Suprapubic skin (tissue), 4 donors: ENCODE results near the gene GAPDHS. TPM values are rescaled to one million over a fixed set of nuclear protein-coding genes. Genes with fewer than 3 reads are reported as not detected.

Experiments used
- DNase-seq, 2 donors: peaks; one replicate each; pipeline ENCODE4 v3.0.0-alpha.2; 2019; ENCODE audit warnings: low spot score in 2 of 2
- H3K27ac ChIP-seq: fragments of 200-600 bp; sonication (generic); one replicate; pipeline ENCODE4 v1.5.1; 2019
- H3K27me3 ChIP-seq: fragments of 200-600 bp; sonication (generic); one replicate; pipeline ENCODE4 v1.5.1; 2019
- H3K36me3 ChIP-seq: fragments of 200-600 bp; sonication (generic); one replicate; pipeline ENCODE4 v1.5.1; 2019
- H3K4me1 ChIP-seq: fragments of 200-600 bp; sonication (generic); one replicate; pipeline ENCODE4 v1.5.1; 2019
- H3K4me3 ChIP-seq: fragments of 200-600 bp; sonication (generic); one replicate; pipeline ENCODE4 v1.5.1; 2019; ENCODE audit warnings: mild to moderate bottlenecking
- H3K9me3 ChIP-seq: fragments of 200-600 bp; sonication (generic); one replicate; pipeline ENCODE4 v1.5.1; 2019
- CTCF ChIP-seq, 2 donors: fragments of 200-600 bp in 1 of 2; fragments of 450-650 bp in 1 of 2; sonication (generic) in 1 of 2; IDR thresholded peaks; one replicate each; pipeline ENCODE4 v1.5.1; 2016 to 2019; ENCODE audit warnings: antibody characterized with exemption in 2 of 2, mild to moderate bottlenecking in 1 of 2, moderate library complexity in 1 of 2
- EP300 ChIP-seq: sonication (generic); formaldehyde crosslinking; IDR thresholded peaks from one replicate; pipeline ENCODE4 v1.6.1; 2017; ENCODE audit warnings: antibody characterized with exemption
- POLR2A ChIP-seq, 2 donors: fragments of 450-650 bp; IDR thresholded peaks; one replicate each; pipeline ENCODE4 v1.6.1; 2017; ENCODE audit warnings: antibody characterized with exemption in 2 of 2, mild to moderate bottlenecking in 2 of 2, moderate library complexity in 2 of 2
- POLR2AphosphoS5 ChIP-seq, 3 donors: sonication (generic); formaldehyde crosslinking; IDR thresholded peaks; one replicate each; pipeline ENCODE4 v1.6.1; 2017; ENCODE audit warnings: antibody characterized with exemption in 3 of 3
- WGBS: methylation state at CpG from one replicate; pipeline ENCODE4 v1.1.5; 2018; 5-methylcytosine and 5-hydroxymethylcytosine counted together
- total RNA-seq, 4 donors: library from RNA; depleted of rRNA; stranded (reverse); fragments of >200 nt; gene quantifications; one replicate each; pipeline ENCODE4 v1.1.0, GENCODE V29; 2016

GAPDHS gene
- total RNA-seq, 4 donors from 2014 or later: 4.1 to 8.4 (median 6.4) TPM

- Histone ChIP-seq H3K9me3 (no peaks in the 10 kb centered on the region), H3K27me3 (peaks cover 32% of the 10 kb centered on the region), H3K4me3 (no peak overlapping the region), H3K27ac (no peak overlapping the region), H3K4me1 (no peaks in the 10 kb centered on the region), H3K36me3 (no peaks in the 10 kb centered on the region)
- TF ChIP-seq POLR2A (IDR thresholded peaks at IDR 0.05) (no peak), EP300 (no peak), CTCF (IDR thresholded peaks at IDR 0.05) (no peak), POLR2AphosphoS5 (IDR thresholded peaks at IDR 0.05) (no peak)
- DNase-seq: no peak
- WGBS: 79% methylated on average over 7 of the region's 7 CpGs
Observed at GRCh38 chr19:35566738-35567137, 33.5 kb downstream of the GAPDHS start.

- H3K27me3 ChIP-seq: peaks cover 12% of the 10 kb centered on the region
- no peaks in the 10 kb centered on the region for H3K36me3 ChIP-seq
- no peak for TF ChIP-seq CTCF (IDR thresholded peaks at IDR 0.05)
- TF ChIP-seq EP300: no peak
- no peak for TF ChIP-seq POLR2AphosphoS5 (IDR thresholded peaks at IDR 0.05)
- no peak for TF ChIP-seq POLR2A (IDR thresholded peaks at IDR 0.05)
- H3K4me1 ChIP-seq: no peaks in the 10 kb centered on the region
- 73% methylated on average over 5 of the region's 5 CpGs for WGBS
- DNase-seq: no peak
- no peak overlapping the region for H3K4me3 ChIP-seq
- H3K27ac ChIP-seq: no peak overlapping the region
- H3K9me3 ChIP-seq: no peaks in the 10 kb centered on the region
Observed at GRCh38 chr19:35569281-35569781, 36.1 kb downstream of the GAPDHS start.

GRCh38 chr19:35571406-35571965 lies 38.2 kb downstream of the GAPDHS start:
- WGBS: 86% methylated on average over 1 of the region's 1 CpG
- peaks cover 4% of the 10 kb centered on the region for H3K9me3 ChIP-seq
- no peaks in the 10 kb centered on the region for H3K36me3 ChIP-seq
- H3K4me1 ChIP-seq: no peaks in the 10 kb centered on the region
- no peak overlapping the region for H3K27ac ChIP-seq
- no peaks in the 10 kb centered on the region for H3K27me3 ChIP-seq
- no peak for DNase-seq
- no peak for TF ChIP-seq EP300
- TF ChIP-seq POLR2A (IDR thresholded peaks at IDR 0.05): no peak
- TF ChIP-seq CTCF (IDR thresholded peaks at IDR 0.05): no peak
- no peak for TF ChIP-seq POLR2AphosphoS5 (IDR thresholded peaks at IDR 0.05)
- no peak overlapping the region for H3K4me3 ChIP-seq

- 100% methylated on average over 1 of the region's 1 CpG for WGBS
- Histone ChIP-seq H3K4me3 (no peak overlapping the region), H3K9me3 (peaks cover 4% of the 10 kb centered on the region), H3K27me3 (no peaks in the 10 kb centered on the region), H3K27ac (no peak overlapping the region), H3K36me3 (no peaks in the 10 kb centered on the region), H3K4me1 (no peaks in the 10 kb centered on the region)
- no peak for DNase-seq
- TF ChIP-seq EP300 (no peak), POLR2A (IDR thresholded peaks at IDR 0.05) (no peak), POLR2AphosphoS5 (IDR thresholded peaks at IDR 0.05) (no peak), CTCF (IDR thresholded peaks at IDR 0.05) (no peak)
Observed at GRCh38 chr19:35577918-35578317, 44.7 kb downstream of the GAPDHS start.

GRCh38 chr19:35578707-35579106 lies 45.5 kb downstream of the GAPDHS start:
- WGBS: 64% methylated on average over 7 of the region's 7 CpGs
- Histone ChIP-seq H3K36me3 (no peaks in the 10 kb centered on the region), H3K4me3 (no peak overlapping the region), H3K27me3 (no peaks in the 10 kb centered on the region), H3K27ac (no peak overlapping the region), H3K4me1 (no peaks in the 10 kb centered on the region), H3K9me3 (peaks cover 4% of the 10 kb centered on the region)
- TF ChIP-seq POLR2AphosphoS5 (IDR thresholded peaks at IDR 0.05) (no peak), CTCF (IDR thresholded peaks at IDR 0.05) (no peak), EP300 (no peak), POLR2A (IDR thresholded peaks at IDR 0.05) (no peak)
- no peak for DNase-seq
